Superior temporal gyrus (tissue), 1 donor: Measurements from ENCODE around the gene OLFM3.

Experiments used
- DNase-seq: peaks from one replicate; pipeline ENCODE4 v3.0.0-alpha.2; 2016; ENCODE audit errors: extremely low spot score

The OLFM3 gene

DNA sequence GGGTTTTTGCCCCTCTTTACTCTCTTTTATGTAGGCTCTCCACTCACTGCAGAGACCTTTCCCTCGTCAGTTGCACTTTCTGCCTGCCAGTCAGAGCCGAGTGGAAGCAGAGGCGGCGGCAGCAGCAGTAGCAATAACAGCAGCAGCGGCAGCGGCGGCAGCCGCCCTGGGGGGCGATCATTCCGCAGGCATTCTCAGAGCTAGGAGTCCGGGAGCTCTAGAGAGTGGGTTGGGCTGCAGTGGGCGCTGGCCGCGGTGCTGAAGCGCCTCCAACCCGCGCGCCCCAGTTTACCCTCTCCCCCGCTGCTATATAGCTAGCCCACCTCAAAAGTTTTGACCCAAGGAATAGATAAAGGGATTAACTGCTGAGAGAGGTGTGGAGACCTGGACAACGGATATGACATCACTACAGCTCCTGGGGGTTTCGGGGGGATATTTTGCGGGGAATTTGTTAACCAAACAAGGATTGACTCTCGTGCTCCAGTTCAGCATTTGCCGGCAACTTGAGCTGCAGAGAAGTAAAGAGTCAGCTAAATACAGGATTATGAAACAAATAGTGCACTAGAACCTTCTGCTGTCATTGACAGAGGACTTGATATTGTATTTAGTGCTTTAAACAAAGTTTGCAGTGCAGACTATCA lies at the start of gene OLFM3:
Gene OLFM3 (minus strand): TSS at position 102 of the 641 bp plus-strand sequence.
- DNase-seq, result peak; percentile 40

- DNase-seq, result no peak
These were observed 49.0 kb upstream of the OLFM3 start for GRCh38 chr1:102045752-102046151.

DNA sequence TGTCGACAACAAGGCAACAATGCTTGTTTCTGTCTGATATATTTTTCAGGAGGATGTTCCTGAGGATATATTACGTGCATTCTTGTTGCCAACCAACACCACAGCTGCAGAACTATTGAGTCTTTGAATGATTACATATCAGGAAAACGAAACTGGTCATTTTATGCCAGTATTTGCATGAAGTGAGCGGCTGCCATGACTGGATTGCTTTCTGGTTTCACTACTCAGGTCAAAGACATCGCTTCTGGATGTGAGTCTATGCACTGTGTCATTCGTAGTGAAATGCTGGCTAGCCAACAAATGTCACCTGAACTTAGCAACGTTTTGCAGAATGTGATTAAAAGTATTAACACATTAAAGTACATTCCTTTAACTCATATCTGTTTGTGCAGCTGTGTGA lies 35.8 kb upstream of the OLFM3 start:
- no peak for DNase-seq

- DNase-seq, result no peak
These were observed 22.8 kb upstream of the OLFM3 start for GRCh38 chr1:102019530-102019929.

- DNase-seq, result no peak
These were observed 19.0 kb upstream of the OLFM3 start for GRCh38 chr1:102015728-102016127.

DNA sequence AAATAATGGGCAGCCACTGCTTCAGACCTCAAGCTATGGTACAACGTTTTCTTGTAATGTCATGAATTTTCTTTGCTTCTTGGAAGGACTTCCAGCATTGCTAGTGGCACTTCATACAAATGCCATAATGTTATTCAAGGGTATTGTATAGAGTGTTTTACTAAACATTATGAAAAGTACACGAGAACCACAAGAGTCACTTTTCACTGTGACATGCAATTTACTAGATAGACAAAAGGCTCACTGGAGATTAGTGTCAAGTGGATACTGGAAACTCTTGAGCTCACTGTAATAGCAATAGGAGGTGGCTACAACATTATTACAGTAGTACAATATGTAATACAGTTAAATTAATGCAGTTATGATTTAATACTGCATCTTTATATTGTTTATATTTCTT lies 5.3 kb upstream of the OLFM3 start:
- DNase-seq, result no peak

- DNase-seq, result peak; percentile 43
These were observed 561 bp downstream of the OLFM3 start for GRCh38 chr1:101995984-101996745.

- DNase-seq, result no peak
These were observed 3.0 kb downstream of the OLFM3 start for GRCh38 chr1:101993710-101994109.

- peak; percentile 52 for DNase-seq
These were observed 3.7 kb downstream of the OLFM3 start for GRCh38 chr1:101992821-101993575.

GRCh38 chr1:101980974-101981373 lies 15.8 kb downstream of the OLFM3 start:
- DNase-seq, result no peak

GRCh38 chr1:101977266-101977665 lies 19.5 kb downstream of the OLFM3 start:
- DNase-seq, result peak; percentile 16

- no peak for DNase-seq
These were observed 20.6 kb downstream of the OLFM3 start for GRCh38 chr1:101976161-101976560.

GRCh38 chr1:101975371-101975770 lies 21.4 kb downstream of the OLFM3 start:
- DNase-seq, result no peak

DNA sequence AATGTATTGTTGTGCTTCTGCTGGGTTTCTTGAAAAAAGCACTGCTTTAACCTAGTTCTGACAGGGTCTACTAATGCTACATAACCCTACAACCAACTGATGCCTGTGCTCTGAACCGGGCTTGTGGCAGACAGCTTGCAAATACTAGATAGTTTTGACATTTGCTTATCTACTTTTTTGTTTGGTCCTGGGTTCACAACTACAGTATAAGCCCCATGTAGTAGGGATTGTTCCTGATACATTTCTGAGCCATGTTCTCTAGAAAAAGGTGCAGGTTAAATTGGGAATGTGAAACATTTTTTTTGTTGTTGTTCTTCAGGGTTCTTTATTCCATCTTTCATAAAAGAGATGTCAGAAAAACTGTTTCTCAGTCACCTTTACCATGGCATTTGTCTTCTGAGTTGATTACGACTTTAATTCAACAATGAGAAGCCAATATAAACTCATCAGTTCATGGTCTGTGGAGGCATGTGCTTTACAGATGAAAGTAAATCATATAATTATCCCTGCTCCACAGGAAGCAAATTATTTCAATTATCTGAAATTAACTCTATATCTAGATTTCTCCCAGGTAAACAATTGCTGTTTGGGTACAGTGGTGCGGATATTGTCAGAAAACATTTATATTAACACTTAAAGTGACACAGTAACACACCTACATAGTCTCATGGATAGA lies 22.0 kb downstream of the OLFM3 start:
- no peak for DNase-seq

GRCh38 chr1:101971304-101971703 lies 25.4 kb downstream of the OLFM3 start:
- DNase-seq, result no peak

DNA sequence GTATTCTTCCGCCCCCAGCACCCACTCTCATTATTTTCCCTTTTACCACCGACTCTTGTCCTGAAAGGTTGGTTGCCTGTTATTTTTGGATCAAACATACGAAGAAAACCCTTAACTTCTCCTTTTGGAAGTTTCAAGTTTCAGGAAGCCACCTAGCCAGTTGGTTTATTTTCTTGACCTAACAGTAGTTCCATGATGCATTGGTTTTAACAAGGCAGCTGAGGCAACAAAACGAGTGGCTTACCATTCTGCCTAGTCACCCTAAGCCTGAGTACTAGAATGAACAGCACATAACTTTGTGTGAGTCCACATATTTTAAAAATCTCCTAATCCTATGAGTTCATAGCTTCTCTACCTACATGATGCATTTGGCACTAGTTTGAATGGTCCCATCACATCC lies 28.9 kb downstream of the OLFM3 start:
- DNase-seq, result no peak

GRCh38 chr1:101965341-101965740 lies 31.4 kb downstream of the OLFM3 start:
- DNase-seq, result no peak

DNA sequence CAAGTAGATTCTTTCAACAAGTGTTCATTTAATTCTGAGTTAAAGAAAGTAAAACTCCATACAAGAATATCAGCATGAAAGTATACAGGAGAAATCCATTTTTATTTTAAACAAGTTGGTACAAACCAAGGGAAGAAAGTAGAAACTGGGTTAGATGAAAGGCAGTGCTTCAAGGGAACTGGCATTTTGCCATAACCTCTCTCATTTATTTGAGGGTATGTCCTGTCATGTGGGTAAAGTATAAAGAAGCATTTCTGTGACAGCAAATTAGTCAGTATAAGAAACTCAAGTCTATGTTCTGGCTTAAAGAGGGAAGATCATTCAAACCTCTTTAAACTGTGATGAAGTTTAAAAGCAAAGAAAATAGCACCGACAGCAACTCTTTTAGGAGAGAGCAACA lies 32.0 kb downstream of the OLFM3 start:
- DNase-seq, result no peak

GRCh38 chr1:101960142-101960541 lies 36.6 kb downstream of the OLFM3 start:
- DNase-seq, result no peak

GRCh38 chr1:101959456-101959855 lies 37.3 kb downstream of the OLFM3 start:
- DNase-seq, result no peak

DNA sequence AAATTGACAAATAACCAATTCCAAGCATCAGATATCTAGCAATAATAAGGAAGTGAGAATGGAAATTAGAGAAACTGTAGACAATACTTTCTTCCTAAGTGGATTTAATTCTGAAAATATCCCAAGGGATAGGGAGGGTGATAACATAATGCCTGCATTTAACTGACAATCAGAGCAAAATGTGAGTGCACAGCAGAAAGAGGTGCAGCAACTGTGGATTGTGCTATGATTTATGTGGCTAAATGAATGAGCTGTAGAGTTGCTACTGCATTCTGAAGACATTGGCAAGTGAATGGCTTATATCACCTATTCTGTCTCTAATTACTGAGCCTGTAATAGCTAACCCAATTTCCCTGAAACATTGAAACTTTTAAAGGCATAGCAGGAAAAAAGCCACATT lies 39.0 kb downstream of the OLFM3 start:
- no peak for DNase-seq

DNA sequence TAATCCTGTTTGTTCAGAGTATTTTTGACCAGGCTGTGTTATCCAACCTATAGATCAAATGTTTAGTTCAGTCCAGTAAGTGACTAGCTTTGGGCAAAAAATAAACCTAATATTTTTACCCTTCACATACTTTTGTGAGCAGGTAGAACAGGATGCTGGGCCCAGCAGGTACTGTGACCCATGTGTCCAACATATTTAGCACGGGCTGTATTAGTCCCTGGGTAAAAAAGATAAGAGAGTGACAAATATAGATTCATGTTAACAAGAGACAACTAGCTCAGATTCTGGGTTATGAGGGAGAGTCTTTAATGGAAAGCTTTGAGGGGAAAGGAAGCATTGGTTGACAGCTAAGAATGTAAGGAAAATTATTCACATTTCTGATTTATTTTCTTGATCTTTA lies 43.1 kb downstream of the OLFM3 start:
- DNase-seq, result no peak
